ENCODE data around the gene SYNDIG1. TPM values are rescaled to one million over a fixed set of nuclear protein-coding genes. Genes with fewer than 3 reads are reported as not detected.

SYNDIG1 gene
- total RNA-seq, 1 experiment from 2014 or later: 10.2 TPM

DNA sequence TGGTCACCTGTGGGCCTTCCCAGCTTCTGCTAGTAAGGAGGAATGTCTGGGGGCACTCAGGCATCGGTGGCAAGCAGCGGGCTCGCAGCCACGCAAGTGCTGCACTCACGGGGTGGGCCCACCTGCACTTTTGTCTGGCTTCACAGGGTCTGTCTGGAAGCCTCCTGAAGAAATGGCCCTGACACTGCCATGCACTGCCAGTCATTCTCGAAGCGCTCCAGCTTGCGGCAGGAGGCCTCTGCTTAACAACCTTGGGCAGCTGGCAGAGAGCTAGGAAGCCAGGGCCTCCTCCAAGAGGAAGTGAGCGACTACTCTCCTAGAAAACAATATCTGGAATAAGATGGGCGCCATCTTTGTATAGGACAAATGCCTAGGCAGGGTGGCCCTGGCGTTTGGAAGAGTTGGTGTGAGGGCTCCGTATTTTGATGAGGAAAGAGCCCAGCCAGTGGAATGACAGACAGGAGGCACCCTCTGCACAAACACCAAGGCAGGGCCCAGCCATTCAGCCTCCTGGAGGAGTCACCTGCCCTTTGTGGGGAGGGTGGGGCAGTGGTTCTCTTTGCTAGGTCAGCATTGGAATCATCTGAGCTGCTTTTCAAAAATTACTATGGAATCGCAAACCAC, 113.9 kb downstream of the SYNDIG1 start:
- DNase-seq (ENCODE audit: low read depth): no peak

DNA sequence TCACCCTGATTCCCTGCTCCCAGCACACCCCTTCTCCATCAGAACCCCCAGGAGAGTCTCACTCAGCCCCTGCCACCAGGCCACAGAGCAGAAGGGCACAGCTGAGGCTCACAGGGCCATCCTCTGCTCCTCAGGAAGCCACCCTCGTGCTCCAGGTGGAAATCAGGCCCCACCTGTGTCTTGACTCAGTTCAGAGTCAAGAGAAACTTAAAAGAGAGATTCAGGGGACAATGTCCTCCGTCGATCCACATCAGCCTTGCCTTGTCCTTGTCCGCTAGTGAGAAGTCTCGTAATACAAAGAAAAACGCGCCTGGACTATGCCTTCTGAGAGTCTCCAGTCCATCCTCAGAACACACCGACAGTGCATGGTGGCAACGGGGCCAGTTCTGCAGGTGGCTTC, 114.6 kb downstream of the SYNDIG1 start:
- DNase-seq (ENCODE audit: low read depth): no peak

DNA sequence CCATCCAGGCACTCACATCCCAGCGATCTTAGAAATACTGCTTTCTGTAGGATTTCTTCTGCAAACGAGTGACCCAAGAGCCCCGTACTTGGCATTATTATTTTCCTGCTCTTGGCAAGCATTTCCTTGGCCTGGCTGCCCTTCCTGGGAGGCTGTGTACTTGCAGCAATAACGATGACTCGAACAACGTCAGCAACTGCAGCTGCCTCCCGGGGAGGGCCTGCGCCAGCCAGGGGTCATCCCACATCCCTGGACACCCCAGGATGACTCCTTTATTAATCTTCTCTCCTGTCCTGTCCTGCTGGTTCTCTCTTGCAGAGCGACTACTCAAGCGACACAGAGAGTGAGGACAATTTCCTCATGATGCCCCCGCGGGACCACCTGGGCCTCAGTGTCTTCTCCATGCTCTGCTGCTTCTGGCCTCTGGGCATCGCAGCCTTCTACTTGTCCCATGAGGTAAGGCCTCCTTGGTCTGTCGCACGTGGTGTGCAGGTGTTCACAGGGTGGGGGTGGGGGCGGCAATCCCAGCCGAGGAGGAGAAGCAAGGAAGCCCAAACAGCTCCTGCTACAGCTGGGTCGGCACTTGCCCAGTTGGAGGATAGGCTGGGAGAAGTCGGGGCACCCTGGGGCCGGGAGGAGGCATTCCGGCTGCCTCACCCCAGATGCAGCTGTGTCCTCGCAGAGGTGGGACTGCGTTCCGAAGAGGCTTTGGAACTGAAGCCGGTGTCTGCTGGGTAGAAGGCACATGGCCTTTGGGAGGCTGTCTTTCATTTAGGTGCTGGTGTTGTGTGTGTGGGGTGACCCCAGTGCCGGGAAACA, 115.3 kb downstream of the SYNDIG1 start:
- peak; percentile 91 for DNase-seq (ENCODE audit: low read depth)

DNA sequence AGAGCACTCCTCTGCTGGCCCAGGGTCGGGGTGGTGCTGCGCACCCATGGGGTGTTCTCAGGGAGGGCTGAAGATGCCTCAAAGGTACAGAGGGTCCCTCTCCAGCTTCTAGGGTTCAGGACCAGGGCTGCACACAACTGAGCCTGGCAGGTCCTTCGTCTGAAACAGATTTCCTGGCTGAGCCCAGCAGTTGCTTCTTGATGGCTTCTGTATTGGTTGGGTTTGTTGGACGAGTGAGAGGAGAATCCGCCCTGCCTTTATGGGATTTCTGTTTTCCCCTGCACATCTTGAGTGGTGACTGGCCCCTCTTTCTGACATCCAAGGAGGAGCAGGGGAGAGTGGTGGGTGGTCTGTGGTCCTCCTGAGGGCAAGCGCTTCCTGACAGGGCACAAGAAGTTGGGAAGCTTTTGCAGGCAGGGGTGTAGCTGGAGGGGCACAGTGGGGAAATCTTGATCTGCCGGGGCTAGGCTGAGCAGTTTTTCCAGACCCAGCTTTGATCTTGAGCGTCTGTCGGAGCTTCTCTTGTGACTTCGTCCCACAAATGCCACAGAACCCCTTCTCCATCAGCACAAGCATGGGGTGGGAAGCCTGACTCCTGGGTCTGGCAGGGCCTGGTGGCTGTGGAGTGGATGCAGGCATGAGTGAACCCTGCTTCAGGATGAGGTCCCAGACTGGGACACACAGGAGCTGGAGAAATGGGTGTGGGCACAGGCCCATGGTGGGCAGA, 116.5 kb downstream of the SYNDIG1 start:
- DNase-seq (ENCODE audit: low read depth): no peak

DNA sequence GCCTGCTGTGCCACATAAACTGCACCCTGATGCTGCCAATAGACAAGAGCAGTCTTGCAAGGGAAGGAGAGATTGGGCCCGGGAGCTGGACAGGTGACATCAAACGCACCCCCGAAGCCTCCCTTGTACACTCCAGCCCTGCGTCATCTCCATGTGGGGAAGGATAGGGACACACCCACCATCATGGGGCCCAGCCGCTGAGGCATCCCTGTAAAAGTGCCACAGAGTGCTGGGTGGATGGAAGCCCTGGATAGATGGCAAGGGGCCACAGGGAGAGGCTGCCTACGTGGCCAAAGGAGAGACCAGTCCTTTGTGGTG, 117.1 kb downstream of the SYNDIG1 start:
- DNase-seq (ENCODE audit: low read depth): peak; percentile 52

DNA sequence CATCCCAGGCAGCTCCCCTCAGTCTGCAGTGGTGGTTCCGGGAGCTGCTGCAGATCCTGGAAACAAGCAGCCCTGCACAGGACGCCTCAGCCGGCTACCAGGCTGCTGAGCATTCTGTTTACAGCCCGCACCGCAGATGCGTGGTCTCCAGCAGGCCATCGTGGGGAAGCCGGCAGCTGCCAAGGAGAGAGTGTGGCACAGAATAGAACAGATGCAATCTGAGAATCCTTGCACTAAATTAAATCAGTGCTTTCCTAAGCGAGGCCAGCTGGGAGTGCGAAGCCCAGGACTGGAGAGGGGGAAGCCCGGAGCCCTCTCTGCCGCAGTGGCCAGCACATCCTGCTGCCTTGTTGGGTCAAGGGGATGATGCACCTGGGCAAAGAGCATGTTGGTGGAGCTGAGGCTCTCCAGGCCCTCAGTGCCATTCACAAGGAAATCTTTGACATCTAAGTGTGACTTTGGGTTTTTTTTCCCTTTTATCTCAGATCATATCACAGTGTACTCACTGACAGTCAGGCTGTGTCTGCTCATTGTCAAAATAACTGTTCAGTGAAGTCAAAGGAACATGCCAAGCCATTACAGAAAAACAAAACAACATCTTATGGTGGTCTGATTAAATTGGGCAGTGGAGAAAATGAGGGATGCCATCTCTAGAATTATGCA, 118.1 kb downstream of the SYNDIG1 start:
- peak; percentile 48 for DNase-seq (ENCODE audit: low read depth)

DNA sequence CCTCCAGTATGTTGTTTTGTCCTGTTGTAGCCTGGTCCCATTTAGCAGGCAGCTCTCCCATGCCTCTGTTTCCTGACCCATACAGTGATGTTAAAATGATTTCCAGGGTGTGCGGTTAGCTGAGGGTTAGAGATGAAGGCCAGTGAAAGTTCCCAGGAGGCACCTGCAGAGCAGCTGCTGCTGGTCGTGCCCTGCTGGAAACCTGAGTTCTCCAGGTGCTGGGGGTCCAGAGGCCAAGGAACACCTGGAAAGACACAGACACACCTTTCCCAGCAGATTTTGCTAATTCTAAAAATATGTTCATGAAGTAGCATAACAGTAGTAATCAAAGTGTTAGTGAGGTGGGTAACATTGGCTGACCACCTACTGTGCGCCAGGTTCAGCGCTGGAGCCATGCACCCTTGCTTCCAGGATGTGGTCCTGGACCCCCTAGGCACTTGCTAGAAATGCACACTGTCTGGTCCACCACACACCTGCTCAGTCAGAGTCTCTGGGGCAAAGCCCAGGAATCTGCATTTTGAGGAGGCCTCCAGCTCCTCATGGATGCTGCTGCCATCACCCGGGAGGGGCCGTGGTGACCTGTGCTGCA, 118.7 kb downstream of the SYNDIG1 start:
- no peak for DNase-seq (ENCODE audit: low read depth)

DNA sequence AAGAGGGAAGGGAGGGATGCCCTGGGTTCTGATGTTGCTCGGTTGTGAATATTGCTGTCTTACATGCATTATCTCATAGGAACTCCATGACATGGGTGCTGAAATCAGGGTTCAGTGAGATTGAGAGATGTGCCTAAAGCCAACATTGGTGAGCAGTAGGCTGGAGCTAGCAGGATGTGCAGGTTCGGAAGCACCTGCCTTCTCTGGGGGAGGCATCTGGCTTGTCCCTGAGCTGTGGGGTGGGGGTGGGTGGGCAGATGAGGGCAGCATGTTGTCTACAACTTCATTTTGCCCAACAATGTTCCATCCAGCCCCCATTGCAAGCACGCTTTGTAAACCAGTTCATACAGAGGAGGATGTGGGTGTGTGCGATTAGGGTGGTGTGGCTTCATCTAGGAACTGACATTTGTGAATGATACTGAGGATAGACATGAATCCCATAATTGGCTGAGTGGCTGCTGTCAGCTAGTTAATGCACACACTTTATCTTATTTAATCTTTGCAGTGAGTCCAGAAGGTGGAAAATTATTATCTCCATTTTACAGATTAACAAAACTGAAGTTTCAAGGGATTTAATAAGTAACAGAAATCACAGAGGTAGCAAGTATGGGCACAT, 119.4 kb downstream of the SYNDIG1 start:
- no peak for DNase-seq (ENCODE audit: low read depth)

DNA sequence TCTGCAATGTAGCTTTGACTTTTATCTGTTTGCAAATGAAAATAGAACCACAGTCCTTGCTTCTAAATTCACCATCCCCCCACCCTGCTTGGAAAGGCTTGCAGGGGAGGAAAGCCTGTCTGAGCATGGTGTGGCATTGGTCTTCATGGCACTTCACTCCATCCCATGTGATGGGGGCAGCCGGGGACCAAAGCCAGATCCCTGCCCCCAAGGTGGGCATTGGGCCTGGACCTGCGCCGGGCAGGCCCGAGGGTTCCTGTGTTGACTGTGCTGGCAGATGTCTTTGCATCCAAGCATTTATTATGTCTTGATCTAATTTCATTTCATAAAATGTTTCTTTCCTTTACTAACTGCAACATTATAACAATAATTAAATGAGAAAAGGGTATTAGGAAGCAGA, 120.0 kb downstream of the SYNDIG1 start:
- no peak for DNase-seq (ENCODE audit: low read depth)

DNA sequence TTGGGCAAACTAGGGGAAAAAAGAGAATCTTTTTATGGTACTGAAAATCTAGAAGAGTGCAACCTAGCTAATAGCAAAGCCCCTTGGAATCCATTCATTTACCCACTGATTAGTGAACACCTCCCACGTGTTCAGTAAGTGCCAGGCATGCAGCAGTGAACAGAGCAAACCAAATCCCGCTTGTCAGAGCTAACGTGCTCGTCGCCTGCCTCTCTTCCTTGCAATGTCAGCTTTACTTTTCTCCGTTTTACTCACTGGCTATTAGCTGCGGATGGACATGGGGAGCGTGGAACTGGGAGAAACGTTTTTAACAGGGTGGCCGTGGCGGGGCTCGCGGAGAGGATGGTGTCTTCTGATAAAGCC, 120.4 kb downstream of the SYNDIG1 start:
- peak; percentile 23 for DNase-seq (ENCODE audit: low read depth)

DNA sequence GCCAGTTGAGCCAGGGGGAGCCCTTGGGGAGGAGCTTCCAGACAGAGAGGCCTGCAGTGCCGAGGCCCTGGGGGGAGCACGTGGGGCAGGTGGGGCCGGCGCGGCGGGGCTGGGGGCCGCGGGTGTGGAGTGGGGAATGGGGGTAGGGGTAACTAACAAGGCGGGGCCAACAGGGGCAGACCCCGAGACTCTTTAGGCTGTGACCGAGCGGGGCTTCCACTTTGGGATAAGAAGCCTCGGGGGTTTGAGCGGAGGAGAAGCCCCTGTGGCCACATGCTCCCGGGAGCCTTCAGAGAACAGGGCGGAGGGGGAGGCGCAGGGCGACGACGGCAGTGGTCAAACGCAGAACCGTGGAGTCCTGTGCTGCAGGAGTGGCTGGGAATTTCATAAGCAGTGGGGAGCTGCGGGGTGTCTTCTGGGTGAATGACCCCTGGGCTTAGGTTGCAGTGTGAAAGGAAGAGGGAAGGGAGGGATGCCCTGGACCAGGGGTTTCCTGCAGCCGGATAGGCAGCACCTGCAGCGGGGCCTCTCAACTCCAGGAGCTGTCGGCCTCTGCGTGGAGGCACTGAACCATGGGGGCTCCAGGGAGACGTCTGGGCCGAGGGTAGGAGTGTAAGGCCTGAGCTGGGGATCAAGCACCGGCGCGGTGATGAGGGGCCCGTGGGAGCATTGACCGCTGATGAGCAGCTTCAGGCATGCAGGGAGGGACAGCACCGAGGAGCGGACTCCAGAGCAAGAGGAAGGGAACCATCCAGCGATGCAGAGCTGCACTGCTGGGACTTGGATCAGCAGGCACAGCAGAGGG, 121.0 kb downstream of the SYNDIG1 start:
- peak; percentile 32 for DNase-seq (ENCODE audit: low read depth)

DNA sequence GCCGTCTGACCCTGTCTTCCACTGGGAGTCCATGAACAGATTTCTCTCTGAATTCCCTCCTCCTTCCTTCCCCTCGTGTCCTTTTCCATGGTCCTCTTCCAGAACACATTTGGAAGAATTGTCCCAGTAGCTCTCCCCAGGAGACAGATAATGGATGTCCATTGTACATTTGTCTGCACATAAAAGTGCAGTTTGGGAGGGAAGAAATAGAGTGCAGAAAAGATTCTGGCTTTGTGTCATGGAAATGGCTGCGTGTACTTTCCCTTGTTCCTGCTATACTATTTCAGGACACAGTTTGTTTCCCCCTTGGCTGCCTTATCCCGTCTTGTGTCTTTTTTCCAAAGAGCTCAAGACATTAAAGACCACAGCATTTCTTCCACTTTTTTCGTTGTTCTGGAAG, 127.6 kb downstream of the SYNDIG1 start:
- DNase-seq (ENCODE audit: low read depth): no peak

DNA sequence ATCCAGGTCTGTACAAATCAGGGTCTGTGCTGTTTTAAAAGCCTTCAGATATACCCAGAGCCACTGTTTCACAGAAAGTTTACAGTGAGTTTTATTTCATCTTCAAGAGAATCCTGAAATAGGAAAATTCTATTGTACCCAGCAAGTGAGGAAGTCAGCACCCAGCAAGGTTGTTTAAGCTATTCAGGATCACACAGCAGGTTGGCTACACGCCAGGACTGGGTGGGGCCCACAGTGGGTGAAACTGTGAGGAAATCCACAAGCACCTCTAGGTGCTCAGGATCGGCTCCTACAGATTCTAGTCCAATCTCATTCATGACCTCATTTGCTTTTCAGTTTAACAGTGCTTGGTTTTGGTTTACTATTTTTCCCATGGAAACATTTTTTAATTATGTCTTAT, 128.9 kb downstream of the SYNDIG1 start:
- DNase-seq (ENCODE audit: low read depth): no peak

DNA sequence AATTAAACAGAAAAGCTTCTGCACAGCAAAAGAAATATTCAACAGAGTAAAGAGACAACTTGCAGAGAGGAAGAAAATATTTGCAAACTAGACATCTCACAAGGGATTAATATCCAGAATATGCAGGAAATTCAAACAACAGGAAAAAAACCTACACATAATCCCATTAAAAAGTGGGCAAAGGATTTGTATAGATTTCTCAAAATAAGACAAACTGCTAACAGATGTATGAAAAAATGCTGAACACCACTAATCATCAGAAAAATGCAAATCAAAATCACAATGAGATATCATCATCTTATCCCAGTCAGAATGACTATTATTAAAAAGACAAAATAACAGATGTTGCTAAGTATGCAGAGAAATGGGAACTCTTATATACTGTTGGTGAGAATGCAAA, 129.6 kb downstream of the SYNDIG1 start:
- DNase-seq (ENCODE audit: low read depth): no peak

DNA sequence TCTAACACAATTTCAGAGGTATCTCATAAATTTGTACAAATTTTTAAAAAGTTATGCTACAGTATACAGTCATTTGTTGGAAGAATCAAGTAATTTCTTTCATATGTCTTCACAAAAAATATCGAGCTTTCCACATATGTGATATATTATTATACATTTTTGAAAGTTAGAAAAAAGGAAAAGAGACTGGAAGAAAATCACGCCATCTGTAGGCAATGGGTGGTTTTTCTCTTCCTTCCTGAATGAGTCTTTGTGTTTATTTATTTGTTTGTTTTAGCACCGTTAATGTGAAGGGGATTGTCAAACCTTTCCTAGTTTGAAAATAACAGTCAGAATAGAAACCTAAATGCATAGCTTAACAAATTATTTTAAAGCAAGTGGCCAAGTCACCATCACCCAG, 130.6 kb downstream of the SYNDIG1 start:
- DNase-seq (ENCODE audit: low read depth): no peak

DNA sequence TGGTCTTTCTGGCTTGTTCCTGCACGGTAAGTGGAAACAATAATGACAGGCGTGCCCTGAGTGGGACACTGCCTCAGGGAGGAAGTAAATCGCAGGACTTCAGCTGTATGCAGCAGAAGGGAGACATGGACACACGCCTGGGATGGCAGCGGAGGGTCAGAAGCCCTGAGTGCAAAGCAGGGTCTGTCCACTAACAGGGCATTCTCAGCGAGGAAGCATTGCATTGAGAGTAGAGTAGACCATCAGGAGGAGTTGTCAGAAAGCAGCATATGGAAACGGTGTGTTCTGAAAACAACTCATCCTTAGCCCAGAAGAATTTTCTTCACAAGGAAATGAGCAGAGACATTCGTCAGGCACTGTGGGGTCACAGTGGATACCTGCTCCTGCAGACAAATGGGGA, 134.0 kb downstream of the SYNDIG1 start:
- no peak for DNase-seq (ENCODE audit: low read depth)

DNA sequence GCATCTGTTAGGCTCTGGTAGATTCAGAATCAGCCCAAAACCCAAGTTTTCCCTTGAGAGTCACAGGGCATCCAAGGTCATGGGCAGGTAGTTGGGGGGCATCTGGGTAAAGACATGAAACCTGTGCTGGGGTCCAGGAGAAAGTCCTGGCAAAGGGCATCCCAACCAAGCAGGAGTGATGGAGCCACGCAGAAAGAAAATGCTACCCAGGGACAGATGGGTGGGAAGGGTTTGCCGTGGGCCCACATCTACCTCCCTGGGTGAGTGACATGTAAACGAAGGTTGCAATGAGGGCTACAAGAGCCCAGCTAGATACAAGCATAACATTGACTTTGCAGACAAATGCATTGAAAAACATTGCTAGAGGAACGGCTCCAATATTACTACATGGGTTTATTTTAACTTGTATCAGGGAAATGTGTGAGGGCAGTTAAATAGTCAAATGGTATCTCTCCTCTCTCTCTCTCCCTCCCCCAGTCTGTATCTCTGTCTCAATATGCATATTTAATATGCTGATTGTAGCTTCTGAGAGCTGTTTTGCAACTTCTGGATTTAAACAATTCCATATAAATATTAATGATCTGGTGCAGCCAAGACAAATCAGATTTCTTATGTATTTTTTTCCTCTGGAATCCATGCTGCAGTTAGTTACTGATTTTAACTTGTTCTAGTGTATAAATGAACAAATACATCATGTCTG, 135.7 kb downstream of the SYNDIG1 start:
- DNase-seq (ENCODE audit: low read depth): no peak

DNA sequence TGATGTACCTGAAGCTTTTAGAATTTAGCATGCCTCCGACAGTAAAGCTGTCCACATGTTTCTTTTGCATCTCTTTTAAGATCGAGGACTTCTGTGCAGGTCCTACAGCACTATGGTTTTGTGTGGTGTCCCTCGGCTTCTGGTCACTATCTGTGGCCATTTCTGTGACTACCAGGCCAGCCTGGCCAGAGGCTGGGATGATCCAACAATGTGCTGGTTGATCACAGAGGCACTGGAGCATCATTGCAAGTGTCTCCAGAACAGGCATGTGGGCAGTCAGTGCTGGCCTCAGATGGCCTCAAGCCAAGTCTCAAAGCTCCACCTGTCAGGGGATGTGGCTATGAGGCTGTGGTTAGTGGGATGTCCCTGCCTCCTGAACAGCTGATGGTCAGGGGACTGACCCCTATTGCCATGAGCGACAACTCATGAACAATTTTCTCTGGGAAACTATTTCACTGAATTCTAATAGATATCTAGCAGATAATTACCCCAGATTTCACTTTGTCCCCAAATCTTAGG, 136.6 kb downstream of the SYNDIG1 start:
- peak; percentile 59 for DNase-seq (ENCODE audit: low read depth)

DNA sequence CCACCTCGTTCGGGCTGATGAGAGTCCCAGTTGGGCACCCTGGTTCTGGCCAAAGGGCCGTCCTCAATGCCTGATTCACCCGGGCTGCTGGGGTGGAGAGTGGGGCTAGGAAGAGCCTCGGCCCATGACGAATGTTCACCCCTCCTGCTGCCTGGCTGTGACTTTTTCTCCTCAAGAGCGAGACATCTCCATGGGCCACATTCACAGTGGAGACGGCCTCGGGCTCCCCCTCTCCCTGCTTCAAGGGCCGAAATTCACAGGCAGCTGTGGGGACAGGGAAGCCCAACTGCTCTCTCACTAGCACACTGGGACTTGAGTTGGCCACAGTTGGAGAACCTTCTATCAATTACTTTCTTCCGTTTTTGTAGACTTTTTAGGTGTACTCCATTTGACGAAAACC, 138.0 kb downstream of the SYNDIG1 start:
- DNase-seq (ENCODE audit: low read depth): peak; percentile 31

All from RPMI7951 (cell line).